ENCODE measurements around the gene IZUMO2. TPM values are rescaled to one million over a fixed set of nuclear protein-coding genes. Genes with fewer than 3 reads are reported as not detected.

The IZUMO2 gene
- total and polyA plus RNA-seq, 9 of the 15 experiments (the other 6 are each of a cell fraction or from before 2014, with no cell fraction given), result not detected

- CTCF ChIA-PET (ENCODE audit: low intra/inter-chr PET ratio), result no interaction called here
- no TSS peak for BruUV-seq (replicated peaks)
- Histone ChIP-seq H3K9ac (ENCODE audit: insufficient read depth in 1 of 2, low read depth in 2 of 2, low read length in 2 of 2) (no peak overlapping the region), H3K4me1 (replicated peaks in 1 of 2; ENCODE audit: control insufficient read depth in 2 of 2, insufficient read depth in 2 of 2, low read length in 2 of 2) (peaks cover 0 to 6% of the 10 kb centered on the region in 2 experiments; a peak in 2 of 5 replicates), H4K20me1 (replicated peaks; ENCODE audit: control insufficient read depth, insufficient read depth, low read length) (no peaks in the 10 kb centered on the region), H3K4me2 (ENCODE audit: insufficient read depth, low read length) (no peak overlapping the region), H3K9me3 (replicated peaks; ENCODE audit: control insufficient read depth, insufficient read depth, low read depth, low read length) (0 out of 2 replicates have a peak, but pooled peaks cover 2% of the 10 kb centered on the region), H3K27ac (ENCODE audit: extremely low read depth, low read depth, low read length) (no peak overlapping the region), H3K9me1 (ENCODE audit: control insufficient read depth, insufficient read depth, low read length) (no peaks in the 10 kb centered on the region), H3K27me3 (ENCODE audit: control insufficient read depth in 2 of 2, insufficient read depth in 2 of 2, low read length in 2 of 2) (peaks cover 2 to 14% of the 10 kb centered on the region in 2 experiments; a peak in 3 of 5 replicates), H3K4me3 (no peak overlapping the region), H2AFZ (ENCODE audit: low read depth, low read length) (no peak overlapping the region), H3K36me3 (ENCODE audit: control insufficient read depth, insufficient read depth, low read length) (no peaks in the 10 kb centered on the region), H3K79me2 (ENCODE audit: control insufficient read depth, insufficient read depth, low read length) (no peaks in the 10 kb centered on the region)
- POLR2A ChIA-PET, result no interaction called here
- in situ Hi-C loops (cut with MboI), result no loop called here
- no peak for FAIRE-seq
- TF ChIP-seq ZNF274 (IDR thresholded peaks at IDR 0.05; ENCODE audit: borderline replicate concordance, low read depth, low read length) (no peak), DEAF1 (CRISPR knock-in tag; IDR thresholded peaks at IDR 0.05) (no peak), SMARCB1 (IDR thresholded peaks at IDR 0.05; ENCODE audit: insufficient read length, low read depth) (no peak), POLR3A (IDR thresholded peaks at IDR 0.05; ENCODE audit: borderline replicate concordance, extremely low read depth, insufficient read depth, insufficient read length) (no peak), SLC30A9 (CRISPR knock-in tag; IDR thresholded peaks at IDR 0.05) (no peak), RAD21 (CRISPR knock-in tag; conservative IDR thresholded peaks at IDR 0.05 in 1 of 2, IDR thresholded peaks at IDR 0.05 in 1 of 2) (no peak), TAL1 (IDR thresholded peaks at IDR 0.05) (no peak), ZC3H4 (CRISPR knock-in tag; IDR thresholded peaks at IDR 0.05; ENCODE audit: borderline replicate concordance) (no peak)
- intact Hi-C loops (cut with micrococcal nuclease), result no loop called here
- no peak for ATAC-seq
- DNase-seq (ENCODE audit: extremely low read depth in 1 of 4, low spot score in 3 of 4), result no peak
- WGBS (ENCODE audit: insufficient coverage, low coverage, missing lambda C conversion rate), result 0% methylated on average over 4 of the region's 4 CpGs
These were observed 10.5 kb downstream of the IZUMO2 start for GRCh38 chr19:50152578-50152977.
